DMS153 (cell line): ENCODE measurements around the gene PTS.

Experiments
- DNase-seq: peaks from one replicate; lab custom pipeline; 2025; lab: John Stamatoyannopoulos, UW

PTS gene

DNA sequence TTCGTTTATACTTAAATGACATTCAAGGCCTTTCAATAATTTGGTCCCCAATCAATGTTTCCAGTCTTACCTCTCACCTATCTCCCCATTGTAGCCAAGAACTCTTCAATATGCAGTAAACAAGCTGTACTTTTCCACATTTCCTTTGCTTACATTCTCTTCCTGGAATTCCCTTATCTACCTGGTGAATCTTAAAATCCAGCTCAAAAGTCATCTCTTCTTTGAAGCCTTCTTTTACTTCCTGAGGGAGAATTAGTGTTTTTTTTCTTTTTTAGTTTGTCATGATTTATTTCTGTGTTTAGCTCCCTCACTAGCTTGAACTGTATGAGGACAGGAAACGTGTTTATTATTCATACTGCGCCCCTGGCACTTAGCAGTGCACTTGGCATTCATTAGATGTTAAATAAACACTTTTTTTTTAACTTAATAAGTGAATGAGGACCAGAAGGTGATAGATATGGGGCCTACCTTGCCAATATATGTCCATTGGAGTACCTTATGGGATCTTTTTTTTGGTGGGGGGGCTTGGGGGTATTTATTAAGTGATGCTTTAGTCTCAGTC lies 4.9 kb upstream of the PTS start:
- no peak for DNase-seq

DNA sequence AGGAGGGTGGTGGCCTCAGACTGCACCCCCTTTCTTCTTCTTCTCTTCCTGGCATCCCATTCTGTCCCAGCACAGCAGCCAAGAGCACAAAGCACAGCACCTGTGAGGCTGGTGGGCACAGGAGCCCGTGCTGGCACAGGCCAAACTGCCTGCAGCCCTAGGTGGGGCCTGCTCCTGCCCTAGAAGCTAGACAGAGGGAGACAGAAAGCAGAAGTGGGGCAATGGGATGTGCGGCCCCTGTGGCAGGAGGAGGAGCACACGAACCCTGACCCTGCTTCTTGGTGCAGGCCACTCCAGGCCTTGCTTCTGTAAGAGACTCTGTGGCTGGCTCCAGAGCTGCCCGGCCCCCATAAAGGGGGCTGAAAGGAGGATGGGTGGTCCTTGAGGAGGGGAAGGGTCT lies 3.9 kb upstream of the PTS start:
- DNase-seq: no peak

DNA sequence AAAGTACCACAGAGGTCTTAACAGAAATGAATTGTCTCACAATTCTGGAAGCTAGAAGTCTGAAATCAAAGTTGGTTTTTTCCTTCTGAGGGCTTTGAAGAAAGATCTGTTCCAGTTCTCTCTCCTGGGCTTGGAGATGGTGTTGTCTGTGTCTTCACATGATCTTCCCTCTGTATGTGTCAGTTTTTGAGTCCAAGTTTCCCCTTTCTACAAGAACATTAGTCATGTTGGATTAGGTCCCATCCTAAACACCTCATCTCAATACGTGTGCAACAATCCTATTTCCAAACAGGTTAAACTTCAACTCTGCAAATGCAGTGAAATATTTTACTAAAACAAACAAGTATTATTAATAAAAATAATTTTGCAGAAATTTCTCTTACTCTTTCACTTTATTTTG lies 3.1 kb upstream of the PTS start:
- DNase-seq: no peak

DNA sequence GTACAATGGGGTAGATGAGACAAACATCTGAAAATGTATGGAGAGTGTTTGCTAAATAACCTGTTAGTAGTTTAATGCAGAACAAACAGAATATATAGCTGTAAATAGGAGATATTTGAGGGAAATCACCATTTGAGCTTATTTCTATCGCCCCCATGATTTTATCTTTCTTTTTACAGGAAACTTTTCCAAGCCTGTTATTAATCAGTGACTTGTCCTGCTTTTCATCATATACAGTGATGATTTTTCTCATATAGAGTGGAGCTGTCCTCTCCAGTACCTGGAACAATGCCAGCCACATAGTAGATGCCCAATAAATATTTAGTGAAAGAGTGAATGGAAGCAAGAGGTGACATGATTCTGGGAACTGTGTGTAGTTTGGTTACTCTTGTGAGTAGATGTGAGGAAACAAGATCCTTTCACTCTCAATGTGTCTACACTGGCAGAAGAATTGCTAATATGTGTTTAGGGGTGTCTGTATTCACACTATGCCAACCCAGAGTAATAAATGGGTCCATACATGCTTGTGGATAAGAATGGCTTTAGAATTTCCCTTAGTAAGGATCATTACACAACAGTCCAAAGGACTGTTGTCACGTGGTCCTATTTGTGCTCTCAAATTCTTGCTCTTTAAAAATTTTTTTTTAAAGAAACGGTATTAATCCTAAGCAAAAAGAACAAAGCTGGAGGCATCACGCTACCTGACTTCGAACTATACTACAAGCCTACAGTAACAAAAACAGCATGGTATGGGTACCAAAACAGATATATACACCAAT lies 2.3 kb upstream of the PTS start:
- DNase-seq: no peak

DNA sequence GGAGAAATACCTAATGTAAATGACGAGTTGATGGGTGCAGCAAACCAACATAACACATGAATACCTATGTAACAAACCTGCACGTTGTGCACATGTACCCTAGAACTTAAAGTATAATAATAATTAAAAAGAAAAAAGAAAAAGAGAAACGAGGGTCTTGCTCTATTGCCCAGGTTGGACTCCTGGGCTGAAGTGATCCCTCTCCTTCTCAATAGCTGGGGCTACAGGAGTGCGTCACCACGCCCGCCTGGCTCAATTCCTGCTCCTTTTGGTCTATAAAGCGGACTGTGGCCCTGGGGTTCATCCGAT lies 521 bp upstream of the PTS start:
- no peak for DNase-seq

DNA sequence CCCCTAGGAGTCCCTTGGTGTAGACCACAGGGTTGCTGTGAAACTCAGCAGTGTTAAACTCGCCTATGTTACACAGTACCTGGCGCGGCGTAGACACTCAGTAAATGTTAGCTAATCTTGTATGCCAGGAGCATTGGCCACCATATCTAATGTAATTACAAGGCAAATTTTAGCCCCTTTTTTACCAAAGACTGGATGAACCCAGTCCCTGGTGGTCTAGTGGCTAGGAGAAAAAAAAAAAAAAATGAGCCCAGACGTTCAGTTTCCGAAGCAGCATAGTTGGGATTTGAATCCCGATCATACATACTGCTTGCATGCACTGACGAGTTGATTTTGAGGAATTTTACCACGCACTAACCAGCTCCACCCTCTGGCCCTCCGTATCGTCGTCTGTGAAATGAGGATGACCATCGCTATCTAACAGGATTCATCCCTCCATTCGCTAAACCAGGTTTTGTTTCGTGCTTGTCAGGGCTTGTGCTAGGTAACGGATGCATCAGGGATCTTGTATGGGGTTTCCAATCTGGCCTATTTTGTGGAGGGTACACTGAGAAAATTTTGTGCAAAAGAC lies 688 bp downstream of the PTS start:
- no peak for DNase-seq

DNA sequence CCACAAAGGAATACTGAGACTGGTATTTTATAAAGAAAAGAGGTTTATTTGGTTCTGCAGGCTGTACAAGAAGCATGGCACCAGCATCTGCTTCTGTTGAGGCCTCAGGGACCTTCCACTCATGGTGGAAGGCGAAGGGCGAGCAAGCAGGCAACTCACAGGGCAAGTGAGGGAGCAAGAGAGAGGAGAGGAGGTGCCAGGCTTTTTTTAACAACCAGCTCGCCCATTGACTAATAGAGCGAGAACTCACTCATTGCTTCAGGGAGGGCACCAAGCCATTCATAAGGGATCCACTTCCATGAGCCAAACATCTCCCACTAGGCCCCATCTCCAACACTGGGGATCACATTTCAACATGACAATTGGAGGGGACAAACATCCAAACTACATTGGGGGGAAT lies 1.2 kb downstream of the PTS start:
- DNase-seq: no peak

DNA sequence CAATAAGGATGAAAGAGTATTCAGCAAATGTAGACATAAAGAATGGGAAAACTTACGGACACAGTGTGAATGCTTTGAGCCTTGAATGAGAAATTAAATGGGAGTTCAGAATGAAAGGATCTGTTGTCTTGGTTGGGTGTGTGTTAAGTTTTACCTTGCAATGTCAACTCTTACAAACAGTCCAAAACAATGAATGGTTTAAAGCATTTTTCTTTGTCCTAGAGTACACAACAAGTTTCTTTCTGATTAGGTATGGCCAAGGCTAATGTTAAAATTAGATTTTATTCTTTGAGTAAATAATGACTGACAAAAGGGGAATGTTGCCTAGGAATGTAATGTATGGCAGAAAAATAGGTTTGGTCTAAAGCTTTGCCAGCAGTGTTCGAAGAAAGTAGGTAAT lies 2.5 kb downstream of the PTS start:
- DNase-seq: no peak

DNA sequence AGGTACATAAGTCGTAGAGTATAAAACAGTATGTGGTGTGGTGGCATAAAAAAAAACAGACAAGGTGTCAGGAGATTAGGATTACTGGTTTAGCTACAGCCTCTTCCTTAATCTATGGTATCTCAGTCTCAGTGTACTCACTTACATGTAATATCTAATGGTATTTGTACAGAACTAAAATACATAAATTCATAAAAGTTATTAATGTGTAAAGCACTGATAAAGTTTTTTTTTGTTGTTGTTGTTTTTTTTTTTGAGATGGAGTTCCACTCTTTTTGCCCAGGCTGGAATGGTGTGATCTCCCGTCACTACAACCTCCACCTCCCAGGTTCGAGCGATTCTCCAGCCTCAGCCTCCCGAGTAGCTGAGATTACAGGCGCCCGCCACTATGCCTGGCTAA lies 2.9 kb downstream of the PTS start:
- DNase-seq: no peak

DNA sequence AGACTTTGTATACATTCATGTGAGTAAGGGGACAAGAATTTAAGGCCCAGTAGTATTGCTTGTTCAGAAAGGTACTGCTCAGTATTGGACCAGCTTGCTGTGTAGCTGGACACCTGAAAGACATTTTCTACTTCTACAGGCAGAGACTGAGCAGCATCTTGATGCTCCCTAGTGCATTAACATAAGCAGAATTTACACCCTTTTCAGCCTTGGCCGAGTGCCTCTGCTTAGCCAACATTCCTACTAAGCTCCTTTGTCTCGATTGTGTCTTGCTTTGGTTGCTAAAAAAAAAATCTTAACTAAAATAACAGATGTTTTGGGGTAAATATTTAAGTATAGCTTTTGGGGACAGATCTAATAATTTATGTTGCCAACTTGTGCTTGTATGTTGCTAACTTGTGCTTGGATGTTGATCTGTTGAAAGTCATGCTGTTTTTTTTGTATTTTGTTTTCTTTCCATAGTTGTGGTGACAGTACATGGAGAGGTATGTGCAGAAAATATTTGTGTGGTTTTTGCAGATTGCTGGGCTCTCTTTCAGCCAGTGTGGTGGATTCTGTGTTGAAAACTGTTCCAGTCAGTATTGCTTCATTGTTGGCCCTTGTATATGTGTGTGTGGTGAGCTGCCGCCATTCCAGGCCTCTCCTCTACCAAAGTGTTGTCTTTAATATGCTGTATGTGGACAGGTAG lies 3.7 kb downstream of the PTS start:
- no peak for DNase-seq

DNA sequence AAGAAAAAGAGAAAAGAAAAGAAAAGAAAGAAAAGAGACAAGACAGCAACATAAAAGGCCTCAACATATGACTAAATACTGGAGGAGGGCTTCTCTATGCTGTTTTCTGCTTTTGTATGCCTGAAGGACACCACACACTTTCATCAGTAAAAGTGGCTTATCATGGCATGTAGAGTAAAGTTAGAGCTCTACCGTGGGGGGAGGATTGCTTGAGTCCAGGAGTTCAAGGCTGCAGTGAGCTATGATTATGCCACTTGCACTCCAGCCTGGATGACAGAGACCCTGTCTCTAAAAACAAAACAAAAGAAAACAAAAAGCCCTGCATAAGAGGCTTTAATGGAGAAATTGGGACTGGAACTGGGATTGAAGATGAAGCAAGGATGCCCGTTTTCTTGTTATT lies 5.7 kb downstream of the PTS start:
- no peak for DNase-seq

DNA sequence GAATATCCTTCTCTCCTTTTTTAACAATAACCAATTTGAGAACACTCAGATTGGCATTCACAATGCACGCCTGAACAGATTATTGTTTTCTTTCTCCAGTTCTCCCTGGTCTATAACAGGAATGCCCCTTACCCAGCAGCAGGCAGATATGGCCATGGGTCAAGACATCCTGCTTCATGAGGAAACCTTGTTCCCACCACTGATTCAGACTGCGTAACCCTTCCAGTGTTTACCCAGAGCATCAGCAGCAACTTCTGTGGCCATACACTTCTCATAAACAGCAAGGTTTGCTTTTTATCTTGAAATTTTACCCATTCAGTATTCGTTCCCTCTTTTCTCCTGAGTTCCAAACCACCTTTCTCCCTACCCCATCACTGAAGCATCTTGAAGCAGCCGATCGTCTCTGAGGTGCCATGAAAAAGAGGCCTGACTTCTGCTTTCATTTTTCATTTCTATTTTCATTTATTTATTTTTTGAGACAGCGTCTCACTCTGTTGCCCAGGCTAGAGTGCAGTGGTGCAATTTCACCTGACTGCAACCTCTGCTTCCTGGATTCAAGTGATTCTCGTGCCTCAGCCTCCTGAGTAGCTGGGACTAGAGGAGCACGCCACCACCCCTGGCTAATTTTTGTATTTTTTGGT lies 9.6 kb downstream of the PTS start:
- no peak for DNase-seq

DNA sequence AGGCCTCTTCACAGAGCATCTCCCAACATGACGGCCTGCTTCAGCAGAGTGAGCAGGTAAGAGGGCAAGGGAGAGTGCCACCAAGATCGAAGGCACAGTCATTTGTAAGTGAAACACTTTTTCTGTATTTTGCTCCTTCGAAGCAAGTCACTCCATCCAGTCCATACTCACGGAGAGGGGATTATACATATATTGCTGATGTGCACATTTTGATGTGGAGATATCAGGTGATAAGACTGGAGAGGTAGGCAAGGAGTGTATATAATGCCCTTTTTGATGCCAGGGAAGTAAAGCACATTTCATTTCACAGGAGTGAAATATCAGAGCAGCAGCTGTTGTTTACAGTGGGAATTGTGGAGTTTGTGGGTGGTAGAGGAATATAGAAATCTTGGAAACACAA lies 11.2 kb downstream of the PTS start:
- DNase-seq: no peak

DNA sequence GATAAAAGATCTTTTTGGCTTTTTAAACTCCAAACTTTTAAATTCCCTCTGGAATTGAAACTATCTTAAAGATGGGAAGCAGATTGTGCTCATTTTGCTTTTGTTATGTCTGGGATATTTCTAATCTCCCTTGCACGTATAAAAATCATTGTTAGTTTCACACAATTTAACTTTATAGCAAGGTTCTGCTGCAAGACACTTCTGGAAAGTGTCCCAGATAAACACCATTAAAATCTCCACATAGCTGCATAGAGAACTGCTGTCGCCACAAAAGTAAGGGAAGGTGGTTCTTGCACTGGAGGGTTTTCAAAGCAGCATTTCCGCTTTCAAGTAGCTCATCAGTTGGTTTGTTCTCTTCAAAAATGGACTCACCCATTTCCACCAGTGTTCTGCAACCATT lies 11.8 kb downstream of the PTS start:
- DNase-seq: no peak

DNA sequence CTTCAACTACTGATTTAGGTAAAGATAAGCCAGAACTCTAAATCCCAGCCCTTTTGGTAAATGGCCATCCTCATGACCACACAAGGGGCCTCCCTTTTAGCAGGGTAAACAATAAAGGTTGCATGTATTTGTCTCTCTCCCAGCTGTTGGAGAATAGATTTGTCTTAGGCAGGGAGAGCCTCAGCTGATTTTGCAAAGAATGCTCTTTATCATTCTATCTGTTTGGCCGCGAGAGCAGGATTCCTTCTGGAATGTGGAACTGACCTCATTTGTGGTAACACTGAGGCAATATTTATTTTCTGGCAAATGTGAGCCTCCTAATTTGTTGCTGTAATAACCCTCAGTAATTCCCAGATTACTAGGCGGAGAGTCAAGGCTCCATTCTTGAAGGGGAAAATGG lies 15.3 kb downstream of the PTS start:
- DNase-seq: no peak

DNA sequence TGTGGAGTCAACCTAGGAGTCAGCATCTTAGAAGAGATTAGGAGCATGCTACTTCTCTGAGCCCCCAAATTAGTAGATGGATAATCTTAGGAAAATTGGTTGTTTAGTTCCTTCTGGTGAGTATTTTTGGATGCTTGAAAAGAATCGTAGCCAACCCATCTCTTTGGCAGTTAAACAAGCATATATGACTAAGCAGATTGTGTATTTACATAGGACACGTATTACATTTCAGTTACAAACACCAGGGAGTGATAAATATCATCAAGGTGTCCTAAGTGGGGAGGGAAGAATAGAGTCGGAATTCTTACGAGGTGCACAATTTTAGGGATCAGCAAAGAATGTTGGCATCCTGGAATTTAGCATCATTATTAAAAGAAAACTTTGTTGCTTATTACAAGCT lies 21.0 kb downstream of the PTS start:
- no peak for DNase-seq

DNA sequence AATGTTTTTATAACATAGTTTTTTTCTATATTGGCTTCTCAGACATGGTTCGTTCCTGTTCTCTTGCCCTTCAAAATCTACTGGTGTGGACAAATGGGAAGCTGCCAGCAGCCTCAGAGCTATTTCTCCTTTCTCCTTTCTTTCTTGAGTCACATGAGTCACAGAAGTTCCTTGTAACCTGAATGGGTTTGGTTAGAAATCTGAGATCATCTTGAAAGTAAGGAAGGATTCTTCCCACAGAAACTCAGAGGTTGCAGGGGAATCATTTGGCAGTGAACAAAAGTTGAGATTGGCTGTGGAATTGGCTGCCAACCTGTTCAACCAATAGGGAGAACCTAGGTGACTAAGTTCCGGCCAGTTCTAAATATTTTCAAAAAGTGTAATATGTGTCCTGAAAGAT lies 22.0 kb downstream of the PTS start:
- no peak for DNase-seq

DNA sequence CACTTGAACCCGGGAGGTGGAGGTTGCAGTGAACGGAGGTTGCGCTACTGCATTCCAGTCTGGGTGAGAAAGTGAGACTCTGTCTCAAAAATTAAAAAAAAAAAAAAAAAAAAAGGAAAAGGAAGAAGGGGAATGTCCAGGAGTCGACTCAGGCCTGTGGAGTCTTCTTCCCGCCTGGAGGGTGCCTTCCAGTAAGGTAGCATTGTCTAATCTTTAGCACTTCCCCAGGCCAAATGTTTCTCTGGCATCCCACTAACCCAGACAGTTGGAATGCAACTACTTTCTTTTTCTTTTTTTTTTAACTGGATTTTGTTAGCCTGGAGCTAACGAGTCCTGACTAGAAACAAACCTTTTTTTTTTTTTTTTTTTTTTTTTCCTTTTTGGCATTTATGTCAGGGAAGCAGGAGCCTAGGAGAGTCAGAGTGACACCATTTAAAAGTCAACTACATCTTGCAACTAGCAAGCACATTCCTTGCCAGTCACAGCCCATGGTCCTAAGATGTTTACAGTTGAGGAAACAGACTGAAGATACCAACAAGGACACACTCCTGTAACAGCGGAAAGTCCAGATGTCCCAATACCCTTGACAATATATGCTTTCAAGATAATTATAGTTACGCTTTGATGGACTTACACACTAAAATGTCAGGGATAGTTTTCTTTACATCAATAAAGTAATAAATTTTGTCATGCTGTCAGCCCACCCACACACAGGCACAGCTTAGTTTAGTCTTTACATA lies 23.8 kb downstream of the PTS start:
- DNase-seq: no peak

DNA sequence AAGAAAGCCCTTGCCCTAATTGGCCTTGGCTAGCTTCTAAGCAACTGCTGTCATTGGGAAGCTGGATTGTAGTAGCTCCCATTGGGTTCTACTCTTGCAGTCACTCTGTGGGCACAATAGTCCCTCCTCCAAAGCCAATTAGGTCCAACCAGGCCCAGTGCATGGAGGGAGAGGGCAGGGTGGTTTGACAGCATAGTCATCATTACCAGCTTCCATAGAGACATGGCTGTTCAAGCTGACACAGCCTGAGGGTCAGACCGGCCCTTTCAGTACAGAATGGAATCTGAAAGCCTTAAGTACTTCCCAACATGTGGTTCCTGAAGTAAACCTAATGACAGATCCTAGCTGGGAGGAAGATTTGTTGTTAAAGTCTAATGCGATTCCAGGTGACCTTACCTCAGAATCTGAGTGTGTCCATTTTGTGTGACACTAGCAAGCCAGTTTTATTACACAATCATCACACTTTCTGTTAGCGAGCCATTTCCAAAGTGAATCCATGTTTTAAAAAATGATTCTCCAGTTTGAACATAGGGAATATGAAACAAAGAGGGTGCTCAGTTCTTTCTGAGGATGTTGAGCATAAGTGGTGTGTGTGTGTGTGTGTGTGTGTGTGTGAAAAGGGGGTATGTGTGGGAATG lies 27.5 kb downstream of the PTS start:
- DNase-seq: no peak

DNA sequence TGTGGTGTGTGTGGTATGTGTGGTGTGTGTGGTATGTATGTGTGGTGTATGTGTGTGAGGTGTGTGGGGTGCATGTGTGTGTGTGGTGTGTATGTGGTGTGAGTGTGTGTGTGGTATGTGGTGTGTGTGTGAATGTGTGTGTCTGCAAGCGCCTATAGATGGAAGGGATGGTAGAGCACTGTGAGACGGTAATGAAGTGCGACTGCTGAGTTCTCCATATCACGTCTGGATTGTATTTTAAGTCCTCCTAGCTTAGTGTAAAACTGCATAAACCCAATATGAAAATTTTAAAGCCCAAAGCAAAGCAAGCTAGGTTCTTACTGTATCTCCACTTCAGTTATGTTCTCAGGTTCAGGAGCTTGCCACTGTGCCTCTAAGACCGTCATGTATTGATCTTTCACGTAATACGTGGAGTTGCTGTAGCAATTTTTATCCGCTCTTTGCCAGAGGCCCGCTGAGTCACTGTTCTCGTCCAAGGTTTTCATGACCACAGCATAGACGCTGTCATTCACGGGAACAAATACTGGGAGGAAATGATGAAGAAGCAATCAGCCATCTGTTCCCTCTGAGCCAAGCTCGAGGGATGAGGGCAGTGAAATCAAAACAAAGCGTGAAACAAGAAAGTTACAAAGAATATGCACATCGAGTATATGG lies 29.0 kb downstream of the PTS start:
- peak; percentile 13 for DNase-seq

DNA sequence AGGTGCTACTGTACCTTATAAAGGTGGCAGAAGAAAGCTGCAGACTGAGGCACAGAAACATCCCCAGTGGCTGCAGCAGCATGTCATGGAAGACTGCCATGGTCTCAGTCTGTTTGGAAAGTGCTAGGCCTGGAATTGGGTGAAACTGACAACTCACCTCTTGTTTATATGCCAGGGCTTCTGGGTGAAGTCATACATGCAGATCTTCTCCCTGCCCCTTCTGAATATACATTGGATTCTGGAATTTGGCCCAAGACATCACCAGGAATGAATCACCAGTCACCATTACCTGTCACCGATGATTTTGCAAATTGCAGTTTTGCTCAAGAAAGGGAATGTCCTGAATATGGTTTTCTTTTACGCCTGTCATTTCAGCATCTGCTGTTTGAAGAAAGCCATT lies 34.3 kb downstream of the PTS start, which contains the start of gene PLET1:
Gene PLET1 (minus strand): TSS at position 371 of the 400 bp plus-strand sequence. CDS start 271 bp downstream, at position 100.
- no peak for DNase-seq
